ENCODE measurements around the gene ADAM17. TPM values are rescaled to one million over a fixed set of nuclear protein-coding genes. Genes with fewer than 3 reads are reported as not detected.

Gene ADAM17
- total and polyA plus RNA-seq, 2 of the 13 experiments (the other 11 are each of a cell fraction or from before 2014, with no cell fraction given) = 6.5 to 33.4 TPM

- Histone ChIP-seq H3K27ac (ENCODE audit: extremely low read length, insufficient read depth, low read length) (no peak overlapping the region), H3K4me2 (ENCODE audit: low read depth, low read length) (no peak overlapping the region), H3K79me2 (ENCODE audit: insufficient read depth, low read length) (no peaks in the 10 kb centered on the region), H3K36me3 (replicated peaks in 1 of 2; ENCODE audit: control insufficient read depth in 1 of 2, insufficient read depth in 2 of 2, low read length in 2 of 2) (peaks cover 12 to 56% of the 10 kb centered on the region in 2 experiments), H3K4me3 (replicated peaks in 1 of 3; ENCODE audit: insufficient read depth in 1 of 3, low read depth in 2 of 3, low read length in 3 of 3) (no peak overlapping the region), H3K27me3 (ENCODE audit: control insufficient read depth in 1 of 2, insufficient read depth in 2 of 2, low read length in 2 of 2) (no peaks in the 10 kb centered on the region), H4K20me1 (ENCODE audit: insufficient read depth, low read length) (no peaks in the 10 kb centered on the region), H3K4me1 (ENCODE audit: insufficient read depth, low read length) (peaks cover 8% of the 10 kb centered on the region; the same call in 1 of the 2 replicates), H3K9ac (ENCODE audit: insufficient read depth, low read depth, low read length) (no peak overlapping the region), H2AFZ (ENCODE audit: low read length) (no peak overlapping the region), H3K9me3 (ENCODE audit: low read length) (no peaks in the 10 kb centered on the region)
- CTCF ChIA-PET (ENCODE audit: low intra/inter-chr PET ratio, low total read pairs) = no interaction called here
- no peak for ATAC-seq
- no peak for DNase-seq (ENCODE audit: low spot score)
- POLR2A ChIA-PET = no interaction called here
- WGBS (ENCODE audit: low lambda C conversion rate) = 97% methylated on average over 10 of the region's 10 CpGs
- no TSS peak for BruUV-seq (replicated peaks)
- in situ Hi-C loops (cut with HindIII; ENCODE audit: extremely low pct_ligation_motif_present, low pct_unique_long_range_greater_than_20kb) = no loop called here
- intact Hi-C loops (cut with micrococcal nuclease; ENCODE audit: unreplicated experiment) = no loop called here
- TF ChIP-seq ZNF3 (CRISPR knock-in tag; IDR thresholded peaks at IDR 0.05) (no peak), ZNF510 (CRISPR knock-in tag; IDR thresholded peaks at IDR 0.05; ENCODE audit: low read depth) (no peak)
- FAIRE-seq = no peak
These were observed 87.9 kb downstream of the ADAM17 start for GRCh38 chr2:9467687-9468086.

GRCh38 chr2:9466147-9466683 lies 89.4 kb downstream of the ADAM17 start:
- no peak overlapping the region for H3K9ac ChIP-seq (ENCODE audit: insufficient read depth, low read depth, low read length)
- CTCF ChIA-PET (ENCODE audit: low intra/inter-chr PET ratio, low total read pairs) = no interaction called here
- POLR2A ChIA-PET = no interaction called here
- BruUV-seq (replicated peaks) = no TSS peak
- no peaks in the 10 kb centered on the region for H4K20me1 ChIP-seq (ENCODE audit: insufficient read depth, low read length)
- in situ Hi-C loops (cut with HindIII; ENCODE audit: extremely low pct_ligation_motif_present, low pct_unique_long_range_greater_than_20kb) (no loop called here), intact Hi-C loops (cut with micrococcal nuclease; ENCODE audit: unreplicated experiment) (no loop called here)
- no peak overlapping the region for H2AFZ ChIP-seq (ENCODE audit: low read length)
- H3K4me2 ChIP-seq (ENCODE audit: low read depth, low read length) = no peak overlapping the region
- no peaks in the 10 kb centered on the region for H3K27me3 ChIP-seq (ENCODE audit: control insufficient read depth in 1 of 2, insufficient read depth in 2 of 2, low read length in 2 of 2)
- no peaks in the 10 kb centered on the region for H3K9me3 ChIP-seq (ENCODE audit: low read length)
- H3K27ac ChIP-seq (ENCODE audit: extremely low read length, insufficient read depth, low read length) = no peak overlapping the region
- H3K4me3 ChIP-seq (replicated peaks in 1 of 3; ENCODE audit: insufficient read depth in 1 of 3, low read depth in 2 of 3, low read length in 3 of 3) = no peak overlapping the region
- no peak for ATAC-seq
- H3K79me2 ChIP-seq (ENCODE audit: insufficient read depth, low read length) = no peaks in the 10 kb centered on the region
- no peak for FAIRE-seq
- DNase-seq (ENCODE audit: low spot score) = no peak
- H3K36me3 ChIP-seq (replicated peaks in 1 of 2; ENCODE audit: control insufficient read depth in 1 of 2, insufficient read depth in 2 of 2, low read length in 2 of 2) = peaks cover 14 to 57% of the 10 kb centered on the region in 2 experiments
- peaks cover 8% of the 10 kb centered on the region; the same call in 1 of the 2 replicates for H3K4me1 ChIP-seq (ENCODE audit: insufficient read depth, low read length)
- 92% methylated on average over 46 of the region's 46 CpGs for WGBS (ENCODE audit: low lambda C conversion rate)
- TF ChIP-seq ZNF572 (CRISPR knock-in tag; IDR thresholded peaks at IDR 0.05) = no peak
- TF ChIP-seq ZNF614 (CRISPR knock-in tag; IDR thresholded peaks at IDR 0.05; ENCODE audit: borderline replicate concordance) = no peak
- no peak for TF ChIP-seq KIAA2018 (CRISPR knock-in tag; IDR thresholded peaks at IDR 0.05; ENCODE audit: borderline replicate concordance)
- no peak for TF ChIP-seq GABPB1 (CRISPR knock-in tag; IDR thresholded peaks at IDR 0.05)
- TF ChIP-seq EED (CRISPR knock-in tag; IDR thresholded peaks at IDR 0.05) = no peak
- TF ChIP-seq ZSCAN30 (CRISPR knock-in tag; IDR thresholded peaks at IDR 0.05) = no peak
- TF ChIP-seq HNRNPLL (IDR thresholded peaks at IDR 0.05; ENCODE audit: low read depth, low read length, poor library complexity, severe bottlenecking) = peak; percentile 36
- no peak for TF ChIP-seq TRIM24 (CRISPR knock-in tag; IDR thresholded peaks at IDR 0.05)
- peak; percentile 72; the same call in 1 of the 2 replicates for TF ChIP-seq MTA1 (CRISPR knock-in tag; IDR thresholded peaks at IDR 0.05; ENCODE audit: borderline replicate concordance)
